H1 (cell line): ENCODE results near the gene KLHL2. TPM values are rescaled to one million over a fixed set of nuclear protein-coding genes. Genes with fewer than 3 reads are reported as not detected.
A peak's percentile ranks its signal among the peaks of the same experiment; 100 is the strongest.

ENCODE experiments used
- CTCF ChIA-PET: fragments of 300-600 bp; sonication (Branson Sonifier 250); formaldehyde crosslinking; loops from one replicate; lab custom pipeline; 2021; ENCODE audit not compliant: partially characterized antibody; lab: Charles Lee
- POLR2A ChIA-PET: fragments of 300-600 bp; sonication (Branson Sonifier 250); formaldehyde crosslinking; loops from one replicate; lab custom pipeline; 2021; ENCODE audit warnings: inconsistent platforms; ENCODE audit not compliant: partially characterized antibody; lab: Charles Lee
- DNase-seq, 2 experiments: peaks; one replicate each; pipeline versions ENCODE4 v3.0.0 to v3.0.0-alpha.2; 2010 to 2022; ENCODE audit warnings: low spot score in 2 of 2, low read depth in 1 of 2, mixed read lengths in 1 of 2
- FAIRE-seq: peaks from 2 replicates; lab custom pipeline; 2011; peaks lifted over from hg19 to GRCh38; lab: Jason Lieb, UNC
- H2AFZ ChIP-seq: 2 replicates; pipeline ENCODE4 v1.8.1; 2012; ENCODE audit warnings: low read length, inconsistent platforms
- H2AK5ac ChIP-seq: 2 replicates; pipeline ENCODE4 v1.6.1; 2013; ENCODE audit warnings: low read depth, low read length
- H2BK120ac ChIP-seq: replicated peaks from 2 replicates; pipeline ENCODE3; 2013; ENCODE audit warnings: low read depth, low read length, inconsistent platforms
- H2BK12ac ChIP-seq: 2 replicates; pipeline ENCODE4 v1.6.1; 2013; ENCODE audit warnings: low read depth, low read length
- H2BK15ac ChIP-seq: 2 replicates; pipeline ENCODE4 v1.6.1; 2013; ENCODE audit warnings: low read length
- H2BK20ac ChIP-seq: 2 replicates; pipeline ENCODE4 v1.6.1; 2013; ENCODE audit warnings: low read length
- H2BK5ac ChIP-seq: 2 replicates; pipeline ENCODE4 v1.6.1; 2013; ENCODE audit warnings: low read depth, low read length
- H3K14ac ChIP-seq: 2 replicates; pipeline ENCODE4 v1.6.1; 2013; ENCODE audit warnings: inconsistent platforms; ENCODE audit not compliant: insufficient read length
- H3K18ac ChIP-seq: 2 replicates; pipeline ENCODE4 v1.6.1; 2013; ENCODE audit warnings: low read length; ENCODE audit errors: extremely low read depth
- H3K23ac ChIP-seq: 2 replicates; pipeline ENCODE4 v1.6.1; 2013; ENCODE audit warnings: inconsistent platforms; ENCODE audit not compliant: insufficient read length
- H3K23me2 ChIP-seq: 2 replicates; pipeline ENCODE4 v1.6.1; 2013; ENCODE audit warnings: low read depth, low read length
- H3K27ac ChIP-seq: 2 replicates; pipeline ENCODE4 v1.6.1; 2011; ENCODE audit warnings: low read depth, low read length, inconsistent platforms
- H3K27me3 ChIP-seq, 4 experiments: replicated peaks in 1 of 4; 1 replicate in 1 of 4; 2 replicates in 3 of 4; pipeline versions ENCODE4 v1.6.1 to v1.8.1; 2011 to 2013; ENCODE audit warnings: low read length in 3 of 4, mild to moderate bottlenecking in 3 of 4, inconsistent platforms in 2 of 4, mixed read lengths in 2 of 4, moderate library complexity in 1 of 4; ENCODE audit not compliant: control insufficient read depth in 3 of 4, insufficient read depth in 3 of 4; ENCODE audit errors: extremely low read depth in 1 of 4
- H3K36me3 ChIP-seq, 4 experiments: 2 replicates each; pipeline versions ENCODE4 v1.6.1 to v1.8.1; 2011 to 2013; ENCODE audit warnings: mild to moderate bottlenecking in 4 of 4, low read length in 3 of 4, moderate library complexity in 2 of 4, control low read depth in 1 of 4, inconsistent platforms in 1 of 4; ENCODE audit not compliant: insufficient read depth in 4 of 4, control insufficient read depth in 2 of 4
- H3K4ac ChIP-seq: replicated peaks from 2 replicates; pipeline ENCODE3; 2013; ENCODE audit warnings: low read length, low read depth, mixed read lengths, inconsistent platforms; ENCODE audit not compliant: insufficient read length
- H3K4me1 ChIP-seq, 4 experiments: replicated peaks in 1 of 4; 1 replicate in 1 of 4; 2 replicates in 3 of 4; pipeline versions ENCODE4 v1.6.1 to v1.8.1; 2011 to 2013; ENCODE audit warnings: low read length in 3 of 4, inconsistent platforms in 2 of 4, mixed read lengths in 1 of 4; ENCODE audit not compliant: insufficient read depth in 4 of 4, control insufficient read depth in 3 of 4
- H3K4me2 ChIP-seq, 2 experiments: 2 replicates each; pipeline versions ENCODE4 v1.6.1 to v1.8.1; 2011 to 2013; ENCODE audit warnings: low read depth in 2 of 2, low read length in 2 of 2, control low read depth in 1 of 2, inconsistent platforms in 1 of 2, mild to moderate bottlenecking in 1 of 2; ENCODE audit not compliant: insufficient read depth in 1 of 2
- H3K4me3 ChIP-seq, 4 experiments: fragments of 200-600, 300-600 bp in 1 of 4; sonication (generic), shearing (Covaris generic), sonication (Bioruptor Twin) in 1 of 4; 2 replicates each; pipeline versions ENCODE4 v1.5.1 to v1.8.1; 2011 to 2016; ENCODE audit warnings: low read length in 4 of 4, low read depth in 3 of 4, control low read depth in 2 of 4, inconsistent platforms in 2 of 4, mild to moderate bottlenecking in 2 of 4, mixed read lengths in 1 of 4, moderate library complexity in 1 of 4; ENCODE audit not compliant: insufficient read depth in 2 of 4; ENCODE audit errors: extremely low read depth in 1 of 4
- H3K56ac ChIP-seq: replicated peaks from 2 replicates; pipeline ENCODE3; 2013; ENCODE audit warnings: low read depth, mild to moderate bottlenecking, mixed read lengths, low read length, inconsistent platforms; ENCODE audit not compliant: insufficient read length
- H3K79me1 ChIP-seq: 2 replicates; pipeline ENCODE4 v1.6.1; 2013; ENCODE audit warnings: low read depth, low read length, control low read depth
- H3K79me2 ChIP-seq, 2 experiments: 2 replicates each; pipeline versions ENCODE4 v1.6.1 to v1.8.1; 2012 to 2013; ENCODE audit warnings: low read length in 2 of 2, mild to moderate bottlenecking in 2 of 2, inconsistent platforms in 1 of 2; ENCODE audit not compliant: insufficient read depth in 2 of 2, control insufficient read depth in 1 of 2
- H3K9ac ChIP-seq, 4 experiments: replicated peaks in 1 of 4; 1 replicate in 1 of 4; 2 replicates in 3 of 4; pipeline versions ENCODE4 v1.6.1 to v1.8.1; 2011 to 2013; ENCODE audit warnings: low read depth in 3 of 4, low read length in 3 of 4, control low read depth in 2 of 4, mild to moderate bottlenecking in 2 of 4, moderate library complexity in 2 of 4, inconsistent platforms in 1 of 4; ENCODE audit errors: extremely low read depth in 1 of 4
- H3K9me3 ChIP-seq, 2 experiments: 2 replicates each; pipeline versions ENCODE4 v1.6.1 to v1.8.1; 2012 to 2013; ENCODE audit warnings: mild to moderate bottlenecking in 2 of 2, moderate library complexity in 2 of 2, control low read depth in 1 of 2, inconsistent platforms in 1 of 2, low read depth in 1 of 2, low read length in 1 of 2, mixed read lengths in 1 of 2; ENCODE audit not compliant: insufficient read depth in 2 of 2
- H4K20me1 ChIP-seq, 2 experiments: replicated peaks in 1 of 2; 2 replicates each; pipeline versions ENCODE3 to v1.8.1; 2011 to 2013; ENCODE audit warnings: inconsistent platforms in 2 of 2, low read length in 2 of 2, mild to moderate bottlenecking in 1 of 2; ENCODE audit not compliant: insufficient read depth in 2 of 2, control insufficient read depth in 1 of 2
- H4K5ac ChIP-seq: 2 replicates; pipeline ENCODE4 v1.6.1; 2013; ENCODE audit warnings: low read length, low read depth, mixed read lengths, inconsistent platforms; ENCODE audit not compliant: insufficient read length
- H4K8ac ChIP-seq: 2 replicates; pipeline ENCODE4 v1.8.0; 2013; ENCODE audit warnings: mild to moderate bottlenecking, moderate library complexity, low read length, inconsistent platforms; ENCODE audit not compliant: insufficient read depth; ENCODE audit errors: extremely low read depth
- H4K91ac ChIP-seq: replicated peaks from 2 replicates; pipeline ENCODE3; 2013; ENCODE audit warnings: low read length, mixed read lengths, inconsistent platforms; ENCODE audit not compliant: insufficient read length
- CHD2 ChIP-seq: IDR thresholded peaks from 2 replicates; pipeline ENCODE4 v1.6.1; 2012; ENCODE audit warnings: low read length, improper control_type of control experiment
- CTCF ChIP-seq, 3 experiments: IDR thresholded peaks; 1 replicate in 2 of 3; 2 replicates in 1 of 3; pipeline versions ENCODE4 v1.5.1 to v1.6.1; 2011; ENCODE audit warnings: low read length in 3 of 3, mild to moderate bottlenecking in 3 of 3, inconsistent platforms in 2 of 3, low read depth in 1 of 3, moderate library complexity in 1 of 3; ENCODE audit not compliant: insufficient read depth in 1 of 3; ENCODE audit errors: control extremely low read depth in 1 of 3
- NRF1 ChIP-seq: IDR thresholded peaks from 2 replicates; pipeline ENCODE4 v1.6.1; 2011; ENCODE audit warnings: mild to moderate bottlenecking, low read depth, low read length, improper control_type of control experiment
- POLR2AphosphoS5 ChIP-seq: IDR thresholded peaks from 2 replicates; pipeline ENCODE4 v1.6.1; 2011; ENCODE audit warnings: low read depth, low read length
- RAD21 ChIP-seq, 2 experiments: IDR thresholded peaks in 1 of 2; conservative IDR thresholded peaks in 1 of 2; 2 replicates each; pipeline ENCODE4 v1.6.1; 2011; ENCODE audit warnings: low read depth in 2 of 2, low read length in 2 of 2, improper control_type of control experiment in 1 of 2, inconsistent platforms in 1 of 2, mild to moderate bottlenecking in 1 of 2, moderate library complexity in 1 of 2
- RFX5 ChIP-seq: IDR thresholded peaks from 2 replicates; pipeline ENCODE4 v1.6.1; 2011; ENCODE audit warnings: low read depth, low read length, improper control_type of control experiment, borderline replicate concordance
- RNF2 ChIP-seq: fragments of 200-900, 300-1000 bp; sonication (generic); IDR thresholded peaks from 2 replicates; pipeline ENCODE4 v1.7.1; 2016; ENCODE audit warnings: borderline replicate concordance, low read depth, mild to moderate bottlenecking, antibody characterized with exemption, low read length; ENCODE audit not compliant: poor library complexity, severe bottlenecking; ENCODE audit errors: missing control alignments
- ZNF274 ChIP-seq: IDR thresholded peaks from 2 replicates; pipeline ENCODE4 v1.7.0; 2012; ENCODE audit warnings: low read length, borderline replicate concordance; ENCODE audit errors: extremely low read depth
- WGBS, 2 experiments: shearing (Covaris generic) in 1 of 2; methylation state at CpG; one replicate each; pipeline versions ENCODE4 v1.1.6 to v1.1.7; 2013 to 2015; ENCODE audit warnings: low lambda C conversion rate in 2 of 2, mixed read lengths in 2 of 2, inconsistent platforms in 1 of 2, low coverage in 1 of 2, missing lambda C conversion rate in 1 of 2; ENCODE audit not compliant: insufficient replicate concordance in 2 of 2, insufficient coverage in 1 of 2, insufficient read length in 1 of 2; ENCODE audit errors: extremely low coverage in 1 of 2, missing lambda C conversion rate in 1 of 2; 5-methylcytosine and 5-hydroxymethylcytosine counted together
- polyA plus RNA-seq, 7 experiments: library from polyadenylated mRNA; depleted of rRNA in 3 of 7; stranded (reverse) in 5 of 7; unstranded in 2 of 7; fragments of >200 nt in 5 of 7; fragments of 200-250 nt in 2 of 7; gene quantifications; 1 replicate in 5 of 7; 2 replicates in 1 of 7; 4 replicates in 1 of 7; pipeline versions ENCODE4 v1.2.1 to v1.2.3, GENCODE V29; 2011 to 2013; ENCODE audit warnings: missing spikeins in 2 of 7, mixed read lengths in 2 of 7
- total RNA-seq: library from RNA; stranded (reverse); fragmentation: NEBNext Ultra II Directional; extraction: Animal tissue kit (Norgen Biotek cat#: 25700); gene quantifications from 2 replicates; pipeline ENCODE4 v1.2.1, GENCODE V29; 2021

KLHL2 gene
- total and polyA plus RNA-seq, 2 of the 8 experiments (the other 6 are each of a cell fraction or from before 2014, with no cell fraction given) = 5.2 to 12.0 TPM

- Histone ChIP-seq H4K91ac (no peak overlapping the region), H3K4ac (no peak overlapping the region), H3K36me3 (peaks cover 3 to 45% (median 28%) of the 10 kb centered on the region in 4 experiments), H2BK5ac (no peak overlapping the region), H2AK5ac (no peak overlapping the region), H2BK12ac (no peak overlapping the region), H2BK20ac (no peak overlapping the region), H3K23ac (no peak overlapping the region), H3K27me3 (no peaks in the 10 kb centered on the region), H4K20me1 (peaks cover 0 to 3% of the 10 kb centered on the region in 2 experiments), H3K18ac (no peak overlapping the region), H3K9ac (no peak overlapping the region), H3K14ac (no peak overlapping the region), H3K23me2 (no peaks in the 10 kb centered on the region), H3K4me2 (no peak overlapping the region), H2BK15ac (no peak overlapping the region), H3K79me1 (no peaks in the 10 kb centered on the region; the same call in 1 of the 2 replicates), H4K8ac (no peak overlapping the region), H2BK120ac (no peak overlapping the region), H3K79me2 (no peaks in the 10 kb centered on the region), H3K4me1 (no peaks in the 10 kb centered on the region), H3K27ac (no peak overlapping the region), H4K5ac (no peak overlapping the region), H2AFZ (no peak overlapping the region), H3K9me3 (no peaks in the 10 kb centered on the region), H3K56ac (no peak overlapping the region), H3K4me3 (no peak overlapping the region)
- ChIA-PET POLR2A (interaction anchor here (1.2 to 2.6 kb wide), 4 partner anchors 16 to 230 kb away, joined by 3 to 11 read pairs (median 6); partner anchors contain the start of gene MSMO1), CTCF (interaction anchor here (0.7 to 14.3 kb wide), 27 partner anchors 8 to 241 kb away, joined by 3 to 235 read pairs (median 4); partner anchors contain the start of genes CPE, MSMO1 and TMEM192)
- no peak for DNase-seq
- FAIRE-seq = peak; percentile 95
- WGBS, 2 experiments = 81% methylated on average over 13 of the region's 13 CpGs; no CpG with 5 or more reads in 1 of the 2 experiments
- TF ChIP-seq POLR2AphosphoS5 (0 out of 2 replicates have a peak, but pooled peaks have one; percentile 41), RAD21 (IDR thresholded peaks at IDR 0.05 in 1 of 2, conservative IDR thresholded peaks at IDR 0.05 in 1 of 2; ENCODE audit: low read depth in 2 of 2, low read length in 2 of 2) (peak; percentile 76 to 82), CHD2 (no peak), ZNF274 (no peak), NRF1 (no peak), RFX5 (no peak), CTCF (IDR thresholded peaks at IDR 0.05; ENCODE audit: control extremely low read depth in 1 of 3, insufficient read depth in 1 of 3, low read depth in 1 of 3, low read length in 3 of 3) (peak; percentile 20 to 57 (median 54)), RNF2 (no peak)
Measured at GRCh38 chr4:165343353-165344191, 136.2 kb downstream of the KLHL2 start.
